Endothelial cell of umbilical vein (primary cell): ENCODE measurements around the gene FYTTD1. TPM values are rescaled to one million over a fixed set of nuclear protein-coding genes. Genes with fewer than 3 reads are reported as not detected.
A peak's percentile ranks its signal among the peaks of the same experiment; 100 is the strongest.

Experiments used
- BruUV-seq: library from RNA; stranded (reverse); fragments of 400-500 nt; replicated peaks from 2 replicates; lab custom pipeline; 2021; lab: Mats Ljungman, UMichigan
- CTCF ChIA-PET: fragments of 300-600, 350-600 bp; sonication (Branson Sonifier 250); formaldehyde crosslinking; loops from one replicate; lab custom pipeline; 2021; ENCODE audit warnings: antibody characterized with exemption, inconsistent platforms; lab: Charles Lee
- POLR2A ChIA-PET: fragments of 300-600, 350-600 bp; sonication (Branson Sonifier 250); formaldehyde crosslinking; loops from one replicate; lab custom pipeline; 2021; ENCODE audit warnings: antibody characterized with exemption, inconsistent platforms; lab: Charles Lee
- DNase-seq: peaks from one replicate; pipeline ENCODE4 v3.0.0-alpha.2; 2011; ENCODE audit warnings: low read depth, low spot score
- FAIRE-seq: peaks from 2 replicates; lab custom pipeline; 2011; peaks lifted over from hg19 to GRCh38; lab: Jason Lieb, UNC
- H2AFZ ChIP-seq: 2 replicates; pipeline ENCODE4 v1.6.0; 2012; ENCODE audit warnings: low read depth, low read length, control low read depth, inconsistent platforms
- H3K27ac ChIP-seq: 2 replicates; pipeline ENCODE4 v1.5.1; 2011; ENCODE audit warnings: low read depth, mild to moderate bottlenecking, control low read depth, low read length, moderate library complexity; ENCODE audit not compliant: insufficient read depth
- H3K27me3 ChIP-seq, 2 experiments: 2 replicates each; pipeline versions ENCODE4 v1.6.0 to v1.6.1; 2011; ENCODE audit warnings: low read length in 2 of 2, mixed read lengths in 1 of 2; ENCODE audit not compliant: control insufficient read depth in 2 of 2, insufficient read depth in 2 of 2
- H3K36me3 ChIP-seq, 2 experiments: 2 replicates in 1 of 2; 3 replicates in 1 of 2; pipeline ENCODE4 v1.5.1; 2011; ENCODE audit warnings: low read length in 2 of 2, mild to moderate bottlenecking in 1 of 2, moderate library complexity in 1 of 2; ENCODE audit not compliant: control insufficient read depth in 2 of 2, insufficient read depth in 2 of 2; ENCODE audit errors: extremely low read depth in 1 of 2
- H3K4me1 ChIP-seq: 3 replicates; pipeline ENCODE4 v1.5.1; 2011; ENCODE audit warnings: mild to moderate bottlenecking, low read length; ENCODE audit not compliant: control insufficient read depth, insufficient read depth; ENCODE audit errors: extremely low read depth
- H3K4me2 ChIP-seq: 2 replicates; pipeline ENCODE4 v1.6.1; 2011; ENCODE audit warnings: low read length, control low read depth, mixed read lengths; ENCODE audit not compliant: insufficient read depth
- H3K4me3 ChIP-seq, 3 experiments: fragments of 200-600 bp in 1 of 3; sonication (generic), shearing (Covaris generic) in 1 of 3; replicated peaks in 1 of 3; 2 replicates each; pipeline ENCODE4 v1.5.1; 2011 to 2016; ENCODE audit warnings: control low read depth in 3 of 3, low read length in 3 of 3, mild to moderate bottlenecking in 2 of 3, inconsistent platforms in 1 of 3, low read depth in 1 of 3, moderate library complexity in 1 of 3; ENCODE audit not compliant: insufficient read depth in 1 of 3
- H3K79me2 ChIP-seq: 2 replicates; pipeline ENCODE4 v1.6.0; 2012; ENCODE audit warnings: low read length, inconsistent platforms; ENCODE audit not compliant: control insufficient read depth, insufficient read depth
- H3K9ac ChIP-seq: replicated peaks from 2 replicates; pipeline ENCODE3; 2011; ENCODE audit warnings: low read length, control low read depth; ENCODE audit not compliant: insufficient read depth; ENCODE audit errors: extremely low read depth
- H3K9me1 ChIP-seq: replicated peaks from 3 replicates; pipeline ENCODE4 v1.6.0; 2011; ENCODE audit warnings: mild to moderate bottlenecking, low read length; ENCODE audit not compliant: control insufficient read depth, insufficient read depth; ENCODE audit errors: extremely low read depth
- H3K9me3 ChIP-seq: replicated peaks from 2 replicates; pipeline ENCODE4 v1.5.1; 2012; ENCODE audit warnings: low read length, inconsistent platforms; ENCODE audit not compliant: control insufficient read depth, insufficient read depth
- H4K20me1 ChIP-seq: replicated peaks from 2 replicates; pipeline ENCODE3; 2011; ENCODE audit warnings: mild to moderate bottlenecking, low read length; ENCODE audit not compliant: control insufficient read depth, insufficient read depth; ENCODE audit errors: extremely low read depth
- EZH2 ChIP-seq: IDR thresholded peaks from 2 replicates; pipeline ENCODE4 v1.6.1; 2012; ENCODE audit warnings: borderline replicate concordance, low read depth, mild to moderate bottlenecking, moderate library complexity, low read length, inconsistent platforms; ENCODE audit not compliant: severe bottlenecking
- FOS ChIP-seq: IDR thresholded peaks from 2 replicates; pipeline ENCODE4 v1.6.1; 2011; ENCODE audit warnings: mild to moderate bottlenecking, low read length, moderate library complexity, borderline replicate concordance; ENCODE audit not compliant: insufficient read depth
- GATA2 ChIP-seq: IDR thresholded peaks from 2 replicates; pipeline ENCODE4 v1.7.0; 2011; ENCODE audit warnings: low read depth, mild to moderate bottlenecking, moderate library complexity, mixed read lengths, low read length; ENCODE audit not compliant: insufficient read length, insufficient read depth
- MYC ChIP-seq: IDR thresholded peaks from one replicate; pipeline ENCODE4 v1.6.1; 2011; ENCODE audit warnings: mild to moderate bottlenecking, low read depth, low read length
- dilution Hi-C: fragments of 300-500 bp; cut with MboI; formaldehyde crosslinking; loops from one replicate; pipeline ENCODE4 v1.15.0; 2019; ENCODE audit warnings: low sequenced_read_pairs; ENCODE audit not compliant: extremely low pct_ligation_motif_present
- intact Hi-C: fragments of 100-400 bp; cut with micrococcal nuclease; formaldehyde crosslinking; loops from one replicate; pipeline ENCODE4 v1.10.0; 2022
- polyA plus RNA-seq, 4 experiments: library from polyadenylated mRNA; depleted of rRNA in 3 of 4; stranded (reverse) in 3 of 4; unstranded in 1 of 4; fragments of >200 nt; gene quantifications; 2 replicates each; pipeline versions ENCODE4 v1.2.1 to v1.2.3, GENCODE V29; 2011 to 2012; ENCODE audit warnings: missing spikeins in 1 of 4
- total RNA-seq: library from RNA; stranded (reverse); gene quantifications from 2 replicates; pipeline ENCODE4 v1.2.3, GENCODE V29; 2021
- TF ChIP-seq, protein P1 (sequence below), 2 donors: IDR thresholded peaks; 1 replicate in 1 of 2; 2 replicates in 1 of 2; pipeline ENCODE4 v1.5.1; 2011; ENCODE audit warnings: low read length in 2 of 2, mild to moderate bottlenecking in 2 of 2, moderate library complexity in 2 of 2, control low read depth in 1 of 2, inconsistent platforms in 1 of 2, low read depth in 1 of 2; ENCODE audit not compliant: insufficient read depth in 1 of 2; ENCODE audit errors: extremely low read depth in 1 of 2
- TF ChIP-seq, protein P2 (sequence below): IDR thresholded peaks from 2 replicates; pipeline ENCODE4 v1.6.1; 2011; ENCODE audit not compliant: insufficient read depth, insufficient read length

The FYTTD1 gene
- total and polyA plus RNA-seq, 2 donors (not counting 3 experiments of a cell fraction or from before 2014, with no cell fraction given): 8.9 to 52.3 TPM

DNA sequence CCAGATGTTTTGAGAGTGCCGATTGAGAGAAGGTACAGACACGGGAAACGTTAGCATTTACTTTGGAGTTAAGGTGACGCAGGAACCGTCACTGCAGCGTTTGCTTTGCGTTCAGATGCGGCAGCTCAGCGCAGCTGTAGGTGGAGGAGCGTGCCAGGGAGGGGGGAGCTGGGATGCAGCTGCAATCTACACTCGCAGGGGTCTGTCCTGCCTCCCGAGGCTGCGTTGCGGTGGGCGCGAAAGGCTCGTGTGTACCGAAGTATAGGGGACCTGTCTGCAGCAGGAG lies 425 bp upstream of the FYTTD1 start:
- H3K4me1 ChIP-seq: peaks cover 13% of the 10 kb centered on the region
- ChIA-PET POLR2A (interaction anchor here (0.5 kb wide), 1 partner anchor 26 kb away, joined by 4 read pairs; no protein-coding TSS in a partner anchor), CTCF (interaction anchor here (0.9 to 1.6 kb wide), 6 partner anchors 9 to 44 kb away, joined by 3 to 5 read pairs (median 4); partner anchors contain the start of gene RUBCN)
- no peaks in the 10 kb centered on the region for H3K36me3 ChIP-seq
- FAIRE-seq (no peak), DNase-seq (no peak)
- no peaks in the 10 kb centered on the region for H3K27me3 ChIP-seq
- peak overlapping the region; percentile 17 for H3K4me2 ChIP-seq
- H2AFZ ChIP-seq: peak overlapping the region; percentile 45
- BruUV-seq: TSS peak; percentile 23
- dilution Hi-C loops: no loop called here
- peak overlapping the region in 2 of 3 experiments; percentile 39 to 62 for H3K4me3 ChIP-seq
- no peaks in the 10 kb centered on the region for H3K9me3 ChIP-seq
- H3K79me2 ChIP-seq: peaks cover 33% of the 10 kb centered on the region
- no peak overlapping the region for H3K9ac ChIP-seq
- intact Hi-C loops: loop anchor here (1.0 kb wide), 2 partner anchors 12 to 42 kb away; partner anchors contain the start of gene LRCH3
- no peak overlapping the region for H3K27ac ChIP-seq
- TF ChIP-seq EZH2: no peak
- TF ChIP-seq FOS: no peak
- TF ChIP-seq MYC: no peak
- TF ChIP-seq, protein P1, sequence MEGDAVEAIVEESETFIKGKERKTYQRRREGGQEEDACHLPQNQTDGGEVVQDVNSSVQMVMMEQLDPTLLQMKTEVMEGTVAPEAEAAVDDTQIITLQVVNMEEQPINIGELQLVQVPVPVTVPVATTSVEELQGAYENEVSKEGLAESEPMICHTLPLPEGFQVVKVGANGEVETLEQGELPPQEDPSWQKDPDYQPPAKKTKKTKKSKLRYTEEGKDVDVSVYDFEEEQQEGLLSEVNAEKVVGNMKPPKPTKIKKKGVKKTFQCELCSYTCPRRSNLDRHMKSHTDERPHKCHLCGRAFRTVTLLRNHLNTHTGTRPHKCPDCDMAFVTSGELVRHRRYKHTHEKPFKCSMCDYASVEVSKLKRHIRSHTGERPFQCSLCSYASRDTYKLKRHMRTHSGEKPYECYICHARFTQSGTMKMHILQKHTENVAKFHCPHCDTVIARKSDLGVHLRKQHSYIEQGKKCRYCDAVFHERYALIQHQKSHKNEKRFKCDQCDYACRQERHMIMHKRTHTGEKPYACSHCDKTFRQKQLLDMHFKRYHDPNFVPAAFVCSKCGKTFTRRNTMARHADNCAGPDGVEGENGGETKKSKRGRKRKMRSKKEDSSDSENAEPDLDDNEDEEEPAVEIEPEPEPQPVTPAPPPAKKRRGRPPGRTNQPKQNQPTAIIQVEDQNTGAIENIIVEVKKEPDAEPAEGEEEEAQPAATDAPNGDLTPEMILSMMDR (IDR thresholded peaks at IDR 0.05; ENCODE audit: extremely low read depth in 1 of 2, insufficient read depth in 1 of 2, low read depth in 1 of 2, low read length in 2 of 2): no peak
- TF ChIP-seq GATA2: no peak
- TF ChIP-seq, protein P2, sequence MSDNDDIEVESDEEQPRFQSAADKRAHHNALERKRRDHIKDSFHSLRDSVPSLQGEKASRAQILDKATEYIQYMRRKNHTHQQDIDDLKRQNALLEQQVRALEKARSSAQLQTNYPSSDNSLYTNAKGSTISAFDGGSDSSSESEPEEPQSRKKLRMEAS: no peak
- H3K9me1 ChIP-seq: no peaks in the 10 kb centered on the region
- peaks cover 4% of the 10 kb centered on the region for H4K20me1 ChIP-seq
